ENCODE results near the gene NPW. TPM values are rescaled to one million over a fixed set of nuclear protein-coding genes. Genes with fewer than 3 reads are reported as not detected.
"Not testable (repeated sequence)": the region's sequence is repeated elsewhere in the genome, so short reads cannot be mapped to it uniquely, and the experiment has no call there.

The NPW gene
- total RNA-seq, 1 experiment from 2014 or later, result 7.1 TPM

- Histone ChIP-seq H3K79me2 (ENCODE audit: insufficient read depth, low read length) (peaks cover 26% of the 10 kb centered on the region; the same call in 1 of the 2 replicates), H2BK120ac (ENCODE audit: low read depth, low read length, poor library complexity, severe bottlenecking) (no peak within 1 kb of the TSS), H3K4ac (ENCODE audit: low read depth, low read length) (no peak within 1 kb of the TSS; the same call in 1 of the 2 replicates), H3K9me3 (ENCODE audit: control insufficient read depth, low read depth, low read length) (no peaks in the 10 kb centered on the region), H3K4me2 (ENCODE audit: insufficient read depth, insufficient read length, low read length) (peak within 1 kb of the TSS; percentile 74), H2BK5ac (ENCODE audit: insufficient read length, low read length) (no peak within 1 kb of the TSS), H2AK5ac (ENCODE audit: insufficient read length, low read length) (no peak within 1 kb of the TSS), H4K5ac (ENCODE audit: insufficient read length, low read depth, low read length) (peak within 1 kb of the TSS; percentile 22), H4K8ac (replicated peaks; ENCODE audit: insufficient read length, low read depth, low read length) (peak within 1 kb of the TSS; percentile 45), H3T11ph (ENCODE audit: low read length) (no peak within 1 kb of the TSS), H4K20me1 (ENCODE audit: control insufficient read depth, insufficient read depth, insufficient read length) (no peaks in the 10 kb centered on the region), H3K79me1 (ENCODE audit: insufficient read depth, low read depth, low read length, poor library complexity, severe bottlenecking) (peaks cover 21% of the 10 kb centered on the region), H2AFZ (ENCODE audit: low read length) (no peak within 1 kb of the TSS), H3K27me3 (ENCODE audit: insufficient read depth, low read length) (no peaks in the 10 kb centered on the region), H3K56ac (ENCODE audit: insufficient read length, low read depth, low read length) (no peak within 1 kb of the TSS), H3K27ac (ENCODE audit: insufficient read length, low read depth, low read length) (no peak within 1 kb of the TSS), H3K23me2 (ENCODE audit: insufficient read length, low read depth, low read length, poor library complexity, severe bottlenecking) (peaks cover 11% of the 10 kb centered on the region), H2BK20ac (ENCODE audit: low read depth, low read length, poor library complexity, severe bottlenecking) (no peak within 1 kb of the TSS), H3K4me1 (ENCODE audit: insufficient read depth, low read length) (peaks cover 6% of the 10 kb centered on the region; the same call in 1 of the 2 replicates), H3K14ac (ENCODE audit: insufficient read depth, low read length) (peak within 1 kb of the TSS; percentile 82; the same call in 1 of the 2 replicates), H3K9ac (ENCODE audit: extremely low read depth, insufficient read length, low read length) (peak within 1 kb of the TSS; percentile 90), H3K18ac (ENCODE audit: insufficient read length, low read depth, low read length) (peak within 1 kb of the TSS; percentile 52), H2BK12ac (ENCODE audit: insufficient read length, low read depth, low read length) (no peak within 1 kb of the TSS), H3K23ac (ENCODE audit: insufficient read length, low read depth, low read length) (no peak within 1 kb of the TSS), H2BK15ac (ENCODE audit: low read depth, low read length) (no peak within 1 kb of the TSS), H4K91ac (ENCODE audit: insufficient read length, low read depth, low read length) (no peak within 1 kb of the TSS)
- Mint-ChIP-seq H3K36me3 (ENCODE audit: insufficient read depth in 1 of 3, low read depth in 3 of 3) (peaks cover 5 to 16% (median 12%) of the 10 kb centered on the region in 3 experiments), H3K4me1 (peaks cover 18 to 28% of the 10 kb centered on the region in 2 experiments), H3K27me3 (ENCODE audit: low read depth) (no peaks in the 10 kb centered on the region; the same call in 1 of the 2 replicates), H3K27ac (peak within 1 kb of the TSS; percentile 74 to 95 (median 77); a peak in 5 of 7 replicates), H3K9me3 (no peaks in the 10 kb centered on the region; a peak in 1 of 5 replicates), H3K4me3 (peak within 1 kb of the TSS; percentile 85 to 89)
- TF ChIP-seq, protein P1, sequence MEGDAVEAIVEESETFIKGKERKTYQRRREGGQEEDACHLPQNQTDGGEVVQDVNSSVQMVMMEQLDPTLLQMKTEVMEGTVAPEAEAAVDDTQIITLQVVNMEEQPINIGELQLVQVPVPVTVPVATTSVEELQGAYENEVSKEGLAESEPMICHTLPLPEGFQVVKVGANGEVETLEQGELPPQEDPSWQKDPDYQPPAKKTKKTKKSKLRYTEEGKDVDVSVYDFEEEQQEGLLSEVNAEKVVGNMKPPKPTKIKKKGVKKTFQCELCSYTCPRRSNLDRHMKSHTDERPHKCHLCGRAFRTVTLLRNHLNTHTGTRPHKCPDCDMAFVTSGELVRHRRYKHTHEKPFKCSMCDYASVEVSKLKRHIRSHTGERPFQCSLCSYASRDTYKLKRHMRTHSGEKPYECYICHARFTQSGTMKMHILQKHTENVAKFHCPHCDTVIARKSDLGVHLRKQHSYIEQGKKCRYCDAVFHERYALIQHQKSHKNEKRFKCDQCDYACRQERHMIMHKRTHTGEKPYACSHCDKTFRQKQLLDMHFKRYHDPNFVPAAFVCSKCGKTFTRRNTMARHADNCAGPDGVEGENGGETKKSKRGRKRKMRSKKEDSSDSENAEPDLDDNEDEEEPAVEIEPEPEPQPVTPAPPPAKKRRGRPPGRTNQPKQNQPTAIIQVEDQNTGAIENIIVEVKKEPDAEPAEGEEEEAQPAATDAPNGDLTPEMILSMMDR (conservative IDR thresholded peaks at IDR 0.05), result no peak
- DNase-seq, result peak; percentile 72
- WGBS (ENCODE audit: extremely low coverage, insufficient read length, low lambda C conversion rate), result no CpG with 5 or more reads among the region's 52 CpGs
These were observed 9.6 kb upstream of the NPW start, which contains the start of gene ZNF598 for GRCh38 chr16:2009791-2010510. TSS of gene ZNF598 (minus strand) at chr16:2009821.

- H3K9ac ChIP-seq (ENCODE audit: extremely low read depth, insufficient read length, low read length); H3T11ph ChIP-seq (ENCODE audit: low read length); H4K91ac ChIP-seq (ENCODE audit: insufficient read length, low read depth, low read length); H2AFZ ChIP-seq (ENCODE audit: low read length); H3K23ac ChIP-seq (ENCODE audit: insufficient read length, low read depth, low read length); H2BK120ac ChIP-seq (ENCODE audit: low read depth, low read length, poor library complexity, severe bottlenecking); H3K4me2 ChIP-seq (ENCODE audit: insufficient read depth, insufficient read length, low read length); H3K4ac ChIP-seq (ENCODE audit: low read depth, low read length); H3K4me3 Mint-ChIP-seq; H4K5ac ChIP-seq (ENCODE audit: insufficient read length, low read depth, low read length); H2AK5ac ChIP-seq (ENCODE audit: insufficient read length, low read length); H2BK15ac ChIP-seq (ENCODE audit: low read depth, low read length); H3K9me3 ChIP-seq (ENCODE audit: control insufficient read depth, low read depth, low read length); H3K27me3 Mint-ChIP-seq (ENCODE audit: low read depth); H3K9me3 Mint-ChIP-seq; H3K27ac Mint-ChIP-seq; H3K56ac ChIP-seq (ENCODE audit: insufficient read length, low read depth, low read length); H3K27me3 ChIP-seq (ENCODE audit: insufficient read depth, low read length); H3K14ac ChIP-seq (ENCODE audit: insufficient read depth, low read length); H2BK12ac ChIP-seq (ENCODE audit: insufficient read length, low read depth, low read length); H2BK5ac ChIP-seq (ENCODE audit: insufficient read length, low read length); H3K4me1 ChIP-seq (ENCODE audit: insufficient read depth, low read length); H4K8ac ChIP-seq (replicated peaks; ENCODE audit: insufficient read length, low read depth, low read length); DNase-seq; H2BK20ac ChIP-seq (ENCODE audit: low read depth, low read length, poor library complexity, severe bottlenecking); H4K20me1 ChIP-seq (ENCODE audit: control insufficient read depth, insufficient read depth, insufficient read length); H3K27ac ChIP-seq (ENCODE audit: insufficient read length, low read depth, low read length); H3K18ac ChIP-seq (ENCODE audit: insufficient read length, low read depth, low read length): not testable (repeated sequence)
- WGBS (ENCODE audit: extremely low coverage, insufficient read length, low lambda C conversion rate), result no CpG with 5 or more reads among the region's 9 CpGs
- peaks cover 5 to 12% (median 10%) of the 10 kb centered on the region in 3 experiments for H3K36me3 Mint-ChIP-seq (ENCODE audit: insufficient read depth in 1 of 3, low read depth in 3 of 3)
- H3K79me2 ChIP-seq (ENCODE audit: insufficient read depth, low read length), result peaks cover 21% of the 10 kb centered on the region; the same call in 1 of the 2 replicates
- peaks cover 15 to 21% of the 10 kb centered on the region in 2 experiments for H3K4me1 Mint-ChIP-seq
- peaks cover 11% of the 10 kb centered on the region for H3K23me2 ChIP-seq (ENCODE audit: insufficient read length, low read depth, low read length, poor library complexity, severe bottlenecking)
- H3K79me1 ChIP-seq (ENCODE audit: insufficient read depth, low read depth, low read length, poor library complexity, severe bottlenecking), result peaks cover 15% of the 10 kb centered on the region
These were observed 7.9 kb upstream of the NPW start for GRCh38 chr16:2011726-2012125.

Data from H9 (cell line).